Tibial nerve (tissue), 4 donors: ENCODE results near the gene STK17A. TPM values are rescaled to one million over a fixed set of nuclear protein-coding genes. Genes with fewer than 3 reads are reported as not detected.

Source experiments
- DNase-seq, 2 donors: peaks; one replicate each; pipeline ENCODE4 v3.0.0-alpha.2; 2019; ENCODE audit warnings: low spot score in 2 of 2
- H3K27ac ChIP-seq, 4 donors: fragments of 200-600 bp; sonication (generic) in 3 of 4; one replicate each; pipeline ENCODE4 v1.5.1; 2017 to 2019; ENCODE audit warnings: mild to moderate bottlenecking in 1 of 4
- H3K27me3 ChIP-seq, 2 donors: fragments of 200-600 bp; sonication (generic) in 1 of 2; one replicate each; pipeline versions ENCODE4 v1.5.1 to v1.6.0; 2017 to 2019
- H3K36me3 ChIP-seq, 3 donors: fragments of 200-600 bp; sonication (generic); one replicate each; pipeline ENCODE4 v1.5.1; 2018 to 2019
- H3K4me1 ChIP-seq, 4 donors: fragments of 200-600 bp; sonication (generic) in 3 of 4; one replicate each; pipeline ENCODE4 v1.5.1; 2017 to 2019
- H3K4me3 ChIP-seq, 4 donors: fragments of 200-600 bp; sonication (generic) in 3 of 4; one replicate each; pipeline ENCODE4 v1.5.1; 2017 to 2019; ENCODE audit warnings: mild to moderate bottlenecking in 1 of 4, moderate library complexity in 1 of 4
- H3K9me3 ChIP-seq, 4 donors: fragments of 200-600 bp; sonication (generic) in 3 of 4; one replicate each; pipeline ENCODE4 v1.5.1; 2017 to 2019
- EP300 ChIP-seq, 2 donors: sonication (generic); formaldehyde crosslinking; IDR thresholded peaks; one replicate each; pipeline ENCODE4 v1.6.1; 2017; ENCODE audit warnings: antibody characterized with exemption in 2 of 2, mild to moderate bottlenecking in 1 of 2
- POLR2A ChIP-seq, 2 donors: fragments of 450-650 bp; IDR thresholded peaks; one replicate each; pipeline ENCODE4 v1.6.1; 2017; ENCODE audit warnings: antibody characterized with exemption in 2 of 2, mild to moderate bottlenecking in 2 of 2, moderate library complexity in 2 of 2
- WGBS, 2 donors: methylation state at CpG; one replicate each; pipeline ENCODE4 v1.1.5; 2018; 5-methylcytosine and 5-hydroxymethylcytosine counted together
- total RNA-seq, 4 donors: library from RNA; depleted of rRNA; stranded (reverse); fragments of >200 nt; gene quantifications; one replicate each; pipeline ENCODE4 v1.1.0, GENCODE V29; 2016
- TF ChIP-seq, protein P1 (sequence below), 5 experiments: fragments of 200-600 bp in 3 of 5; fragments of 450-650 bp in 2 of 5; sonication (generic) in 3 of 5; IDR thresholded peaks; one replicate each; pipeline ENCODE4 v1.5.1; 2016 to 2019; ENCODE audit warnings: antibody characterized with exemption in 5 of 5, mild to moderate bottlenecking in 3 of 5, moderate library complexity in 2 of 5

Gene STK17A
- total RNA-seq, 4 donors from 2014 or later, result 9.0 to 23.6 (median 13.5) TPM

DNA sequence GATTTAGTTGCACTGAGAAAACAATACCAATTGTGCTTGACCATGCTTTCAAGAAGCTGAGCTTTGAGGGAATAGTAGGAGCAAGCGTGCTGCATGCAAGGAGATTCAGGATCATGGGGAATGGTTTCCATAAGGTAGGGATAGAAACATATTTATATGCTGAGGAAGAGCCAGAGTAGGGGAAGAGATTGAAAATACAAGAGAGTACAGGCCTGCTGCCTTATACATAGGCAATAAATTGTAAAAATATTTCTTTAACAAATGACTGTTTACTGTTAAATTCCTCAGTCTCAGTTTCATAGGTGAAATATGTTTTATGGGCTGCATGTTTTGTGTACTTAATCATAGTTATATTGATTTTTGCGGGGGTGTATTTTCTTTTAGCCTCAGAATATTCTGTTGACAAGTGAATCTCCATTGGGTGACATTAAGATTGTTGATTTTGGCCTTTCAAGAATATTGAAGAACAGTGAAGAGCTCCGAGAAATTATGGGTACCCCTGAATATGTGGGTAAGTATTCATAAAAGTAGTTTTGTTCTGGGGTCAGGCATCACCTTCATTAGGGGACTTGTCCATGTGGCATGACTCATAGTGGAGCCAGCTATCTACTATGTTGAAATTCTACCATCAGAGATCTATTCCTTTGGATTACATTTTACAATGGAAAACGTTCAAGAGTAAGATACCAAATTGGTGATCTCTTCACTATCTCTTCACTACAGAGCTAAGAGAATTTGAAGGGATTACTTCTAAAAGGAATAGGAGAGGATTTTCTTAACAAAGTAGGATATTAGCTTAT lies 36.5 kb downstream of the STK17A start:
- no peaks in the 10 kb centered on the region for H3K27me3 ChIP-seq
- peaks cover 0 to 54% (median 0%) of the 10 kb centered on the region in 3 donors for H3K36me3 ChIP-seq
- TF ChIP-seq, protein P1, sequence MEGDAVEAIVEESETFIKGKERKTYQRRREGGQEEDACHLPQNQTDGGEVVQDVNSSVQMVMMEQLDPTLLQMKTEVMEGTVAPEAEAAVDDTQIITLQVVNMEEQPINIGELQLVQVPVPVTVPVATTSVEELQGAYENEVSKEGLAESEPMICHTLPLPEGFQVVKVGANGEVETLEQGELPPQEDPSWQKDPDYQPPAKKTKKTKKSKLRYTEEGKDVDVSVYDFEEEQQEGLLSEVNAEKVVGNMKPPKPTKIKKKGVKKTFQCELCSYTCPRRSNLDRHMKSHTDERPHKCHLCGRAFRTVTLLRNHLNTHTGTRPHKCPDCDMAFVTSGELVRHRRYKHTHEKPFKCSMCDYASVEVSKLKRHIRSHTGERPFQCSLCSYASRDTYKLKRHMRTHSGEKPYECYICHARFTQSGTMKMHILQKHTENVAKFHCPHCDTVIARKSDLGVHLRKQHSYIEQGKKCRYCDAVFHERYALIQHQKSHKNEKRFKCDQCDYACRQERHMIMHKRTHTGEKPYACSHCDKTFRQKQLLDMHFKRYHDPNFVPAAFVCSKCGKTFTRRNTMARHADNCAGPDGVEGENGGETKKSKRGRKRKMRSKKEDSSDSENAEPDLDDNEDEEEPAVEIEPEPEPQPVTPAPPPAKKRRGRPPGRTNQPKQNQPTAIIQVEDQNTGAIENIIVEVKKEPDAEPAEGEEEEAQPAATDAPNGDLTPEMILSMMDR (IDR thresholded peaks at IDR 0.05), result no peak
- no peak for TF ChIP-seq EP300 (IDR thresholded peaks at IDR 0.05)
- TF ChIP-seq POLR2A (IDR thresholded peaks at IDR 0.05), result no peak
- no peak for DNase-seq
- no peak overlapping the region for H3K27ac ChIP-seq
- 78 to 82% methylated on average over 4 of the region's 4 CpGs for WGBS, 2 donors
- peaks cover 0 to 9% (median 4%) of the 10 kb centered on the region in 4 donors for H3K4me1 ChIP-seq
- H3K9me3 ChIP-seq, result no peaks in the 10 kb centered on the region
- H3K4me3 ChIP-seq, result no peak overlapping the region

DNA sequence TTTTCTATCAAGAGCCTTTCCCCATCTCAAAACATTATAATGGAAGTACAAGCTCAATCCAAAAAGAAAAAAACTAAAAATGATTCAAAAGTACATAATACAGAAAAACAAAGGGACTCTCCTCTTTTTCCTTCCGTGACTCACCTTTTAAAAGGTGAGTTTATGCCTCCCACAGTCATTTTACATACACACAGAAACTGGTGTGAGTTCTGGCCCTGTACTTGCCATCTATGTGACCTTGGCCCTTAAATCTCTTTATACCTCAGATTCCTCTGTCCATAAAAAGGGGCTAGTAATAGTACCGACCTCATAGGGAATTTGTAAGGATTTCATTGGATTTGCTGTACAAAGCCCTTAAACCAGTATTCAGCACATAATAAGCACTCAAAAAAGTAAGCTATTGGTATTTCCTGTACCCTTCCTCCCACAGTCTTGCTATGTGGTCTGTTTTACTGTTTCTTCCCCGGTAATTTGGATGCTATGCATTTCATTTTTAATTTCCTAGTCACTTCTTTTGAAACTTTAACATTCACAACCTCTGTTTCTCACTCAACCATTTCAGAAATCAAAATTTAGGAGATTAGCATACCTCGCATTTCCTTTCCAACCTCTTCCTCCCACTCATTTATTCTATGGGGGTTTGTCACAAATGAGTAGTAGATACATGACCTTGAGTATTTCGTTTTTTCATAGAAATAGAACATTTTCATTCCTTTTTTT lies 39.0 kb downstream of the STK17A start:
- DNase-seq, result no peak
- WGBS, 2 donors, result 68 to 83% methylated on average over 5 of the region's 5 CpGs
- Histone ChIP-seq H3K27ac (no peak overlapping the region), H3K9me3 (no peaks in the 10 kb centered on the region), H3K36me3 (peaks cover 0 to 58% (median 0%) of the 10 kb centered on the region in 3 donors), H3K4me3 (no peak overlapping the region), H3K27me3 (no peaks in the 10 kb centered on the region), H3K4me1 (peaks cover 0 to 12% (median 6%) of the 10 kb centered on the region in 4 donors)
- TF ChIP-seq EP300 (IDR thresholded peaks at IDR 0.05) (no peak), POLR2A (IDR thresholded peaks at IDR 0.05) (no peak)
- TF ChIP-seq, protein P1 (IDR thresholded peaks at IDR 0.05), result no peak

DNA sequence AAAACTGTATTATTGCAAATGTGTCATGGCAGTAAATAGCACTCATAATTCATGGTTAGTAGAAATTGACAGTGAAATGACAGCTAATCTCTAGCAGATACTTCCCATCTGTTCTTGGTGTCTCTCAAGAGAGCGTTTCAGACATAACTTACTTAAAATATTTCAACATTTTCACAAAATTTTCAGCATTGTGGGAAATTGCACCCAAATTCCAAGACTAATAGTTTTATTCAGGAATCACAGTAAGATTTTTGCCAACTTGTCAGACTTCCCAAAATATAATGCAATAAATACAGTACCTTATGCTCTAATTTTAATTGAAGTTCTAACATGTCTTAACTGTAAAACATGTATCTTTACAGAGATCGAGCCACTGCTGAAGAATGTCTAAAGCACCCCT lies 41.2 kb downstream of the STK17A start:
- Histone ChIP-seq H3K9me3 (no peaks in the 10 kb centered on the region), H3K36me3 (peaks cover 0 to 53% (median 0%) of the 10 kb centered on the region in 3 donors), H3K27me3 (no peaks in the 10 kb centered on the region), H3K27ac (peak overlapping the region in 1 of 4 donors; percentile 9), H3K4me1 (peaks cover 0 to 8% (median 2%) of the 10 kb centered on the region in 4 donors), H3K4me3 (no peak overlapping the region)
- 83% methylated on average over 2 of the region's 2 CpGs for WGBS, 2 donors
- TF ChIP-seq EP300 (IDR thresholded peaks at IDR 0.05), result no peak
- no peak for TF ChIP-seq POLR2A (IDR thresholded peaks at IDR 0.05)
- TF ChIP-seq, protein P1 (IDR thresholded peaks at IDR 0.05), result no peak
- DNase-seq, result no peak

DNA sequence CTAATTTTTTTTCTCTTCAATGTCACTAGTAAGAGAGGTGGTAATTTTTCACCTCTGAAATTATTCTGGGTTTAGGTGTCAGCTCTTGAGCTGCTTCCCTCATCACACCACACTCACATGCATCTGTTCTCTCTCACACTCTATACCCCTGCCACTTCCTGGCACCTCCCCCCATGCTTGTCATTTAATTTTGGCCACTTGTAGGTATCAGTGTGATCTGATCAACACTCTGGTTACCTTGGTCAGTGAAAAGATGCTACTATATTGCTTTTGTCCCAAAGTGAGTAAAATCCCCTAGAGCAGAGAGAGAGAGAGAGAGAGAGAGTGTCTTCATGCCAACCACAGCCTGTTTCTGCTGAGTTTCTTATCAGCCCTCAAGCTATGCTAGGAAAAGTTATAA lies 42.5 kb downstream of the STK17A start:
- Histone ChIP-seq H3K27ac (no peak overlapping the region), H3K4me1 (peaks cover 0 to 8% (median 2%) of the 10 kb centered on the region in 4 donors), H3K9me3 (no peaks in the 10 kb centered on the region), H3K27me3 (no peaks in the 10 kb centered on the region), H3K36me3 (peaks cover 0 to 44% (median 0%) of the 10 kb centered on the region in 3 donors), H3K4me3 (no peak overlapping the region)
- no peak for TF ChIP-seq EP300 (IDR thresholded peaks at IDR 0.05)
- no peak for TF ChIP-seq POLR2A (IDR thresholded peaks at IDR 0.05)
- TF ChIP-seq, protein P1 (IDR thresholded peaks at IDR 0.05), result no peak
- DNase-seq, result no peak

DNA sequence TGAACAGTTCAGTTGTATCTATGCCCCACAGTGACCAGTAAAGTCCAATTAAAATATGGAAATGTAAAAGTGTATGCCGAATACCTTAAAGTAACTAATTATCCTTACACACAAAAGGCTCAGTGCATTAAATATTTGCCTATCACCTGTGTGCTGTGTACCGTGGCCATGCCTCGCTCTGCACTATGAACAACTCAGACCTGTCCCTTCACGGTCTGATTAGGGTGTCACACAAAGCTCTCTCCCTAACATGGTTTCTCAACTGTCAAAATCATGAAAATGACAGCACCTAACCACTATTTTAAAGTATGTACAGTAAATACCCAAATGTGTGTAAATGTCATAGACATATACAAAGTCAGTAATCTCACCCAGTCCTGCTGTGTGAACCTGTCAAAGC lies 43.1 kb downstream of the STK17A start:
- peaks cover 0 to 39% (median 0%) of the 10 kb centered on the region in 3 donors for H3K36me3 ChIP-seq

More for the DNA sequence above, 43.1 kb downstream of the STK17A start:
- 92 to 96% methylated on average over 4 of the region's 4 CpGs for WGBS, 2 donors
- no peak for DNase-seq
- Histone ChIP-seq H3K4me3 (no peak overlapping the region), H3K27ac (no peak overlapping the region), H3K9me3 (no peaks in the 10 kb centered on the region), H3K4me1 (peaks cover 0 to 8% (median 2%) of the 10 kb centered on the region in 4 donors), H3K27me3 (no peaks in the 10 kb centered on the region)
- TF ChIP-seq POLR2A (IDR thresholded peaks at IDR 0.05), result no peak
- TF ChIP-seq, protein P1 (IDR thresholded peaks at IDR 0.05), result no peak
- TF ChIP-seq EP300 (IDR thresholded peaks at IDR 0.05), result no peak
